Measurements from ENCODE around the gene SRGAP1.

- TF ChIP-seq, protein P1, sequence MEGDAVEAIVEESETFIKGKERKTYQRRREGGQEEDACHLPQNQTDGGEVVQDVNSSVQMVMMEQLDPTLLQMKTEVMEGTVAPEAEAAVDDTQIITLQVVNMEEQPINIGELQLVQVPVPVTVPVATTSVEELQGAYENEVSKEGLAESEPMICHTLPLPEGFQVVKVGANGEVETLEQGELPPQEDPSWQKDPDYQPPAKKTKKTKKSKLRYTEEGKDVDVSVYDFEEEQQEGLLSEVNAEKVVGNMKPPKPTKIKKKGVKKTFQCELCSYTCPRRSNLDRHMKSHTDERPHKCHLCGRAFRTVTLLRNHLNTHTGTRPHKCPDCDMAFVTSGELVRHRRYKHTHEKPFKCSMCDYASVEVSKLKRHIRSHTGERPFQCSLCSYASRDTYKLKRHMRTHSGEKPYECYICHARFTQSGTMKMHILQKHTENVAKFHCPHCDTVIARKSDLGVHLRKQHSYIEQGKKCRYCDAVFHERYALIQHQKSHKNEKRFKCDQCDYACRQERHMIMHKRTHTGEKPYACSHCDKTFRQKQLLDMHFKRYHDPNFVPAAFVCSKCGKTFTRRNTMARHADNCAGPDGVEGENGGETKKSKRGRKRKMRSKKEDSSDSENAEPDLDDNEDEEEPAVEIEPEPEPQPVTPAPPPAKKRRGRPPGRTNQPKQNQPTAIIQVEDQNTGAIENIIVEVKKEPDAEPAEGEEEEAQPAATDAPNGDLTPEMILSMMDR (IDR thresholded peaks at IDR 0.05) = no peak
- TF ChIP-seq POLR2A (IDR thresholded peaks at IDR 0.05) = no peak
These were observed 174.0 kb downstream of the SRGAP1 start for GRCh38 chr12:64018524-64018923.

All from right lobe of liver (tissue), 4 donors.